Measurements from ENCODE around the gene KCNAB1.
"Not testable (repeated sequence)": the region's sequence is repeated elsewhere in the genome, so short reads cannot be mapped to it uniquely, and the experiment has no call there.

GRCh38 chr3:156569016-156569415 lies 448.6 kb downstream of the KCNAB1 start:
- not testable (repeated sequence) for TF ChIP-seq CTCF (IDR thresholded peaks at IDR 0.05; ENCODE audit: low read depth, low read length, missing input control); TAF1 (conservative IDR thresholded peaks at IDR 0.05); FOXA1 (IDR thresholded peaks at IDR 0.05); YY1 (IDR thresholded peaks at IDR 0.05); RXRA (IDR thresholded peaks at IDR 0.05); HNF4A (conservative IDR thresholded peaks at IDR 0.05)

All from liver (tissue), 3 donors.